ENCODE results near the gene SLC35F6. TPM values are rescaled to one million over a fixed set of nuclear protein-coding genes. Genes with fewer than 3 reads are reported as not detected.

Gene SLC35F6
- total and polyA plus RNA-seq, 2 experiments from 2014 or later, result 37.1 to 46.9 TPM

GRCh38 chr2:26784570-26785234 lies 20.6 kb downstream of the SLC35F6 start:
- H3K9ac ChIP-seq, result peak overlapping the region; percentile 80
- H3K9me2 ChIP-seq (ENCODE audit: insufficient read depth), result no peaks in the 10 kb centered on the region
- no peak for TF ChIP-seq EZH2phosphoT487 (IDR thresholded peaks at IDR 0.05; ENCODE audit: insufficient read depth, low read depth)
- TF ChIP-seq EZH2 (IDR thresholded peaks at IDR 0.05; ENCODE audit: insufficient read depth, poor library complexity, severe bottlenecking), result no peak
- no peak for DNase-seq
- peak overlapping the region; percentile 77 for H3K4me3 ChIP-seq
- no peaks in the 10 kb centered on the region for H4K20me1 ChIP-seq (ENCODE audit: insufficient read depth)
- 0 out of 2 replicates have a peak, but pooled peaks cover 7% of the 10 kb centered on the region for H3F3A ChIP-seq (ENCODE audit: insufficient read depth)
- no peaks in the 10 kb centered on the region for H3K27me3 ChIP-seq (replicated peaks; ENCODE audit: insufficient read depth)
- 0 out of 2 replicates have a peak, but pooled peaks cover 3% of the 10 kb centered on the region for H3K4me1 ChIP-seq (ENCODE audit: insufficient read depth)
- 90 to 91% methylated on average over 19 of the region's 19 CpGs for WGBS, 2 experiments (ENCODE audit: low coverage in 1 of 2, low lambda C conversion rate in 2 of 2, missing lambda C conversion rate in 2 of 2)
- H3K79me2 ChIP-seq (ENCODE audit: insufficient read depth), result peaks cover 33% of the 10 kb centered on the region
- H3K9me3 ChIP-seq (ENCODE audit: low read depth), result no peaks in the 10 kb centered on the region
- H3K27ac ChIP-seq, result peak overlapping the region; percentile 72
- H3K4me2 ChIP-seq (ENCODE audit: unreplicated experiment), result peak overlapping the region; percentile 89
- in situ Hi-C loops (cut with MboI), result no loop called here
- peak overlapping the region; percentile 87; the same call in 1 of the 2 replicates for H2AFZ ChIP-seq
- H3K36me3 ChIP-seq (ENCODE audit: low read depth), result peaks cover 15% of the 10 kb centered on the region; the same call in 1 of the 2 replicates

GRCh38 chr2:26785431-26786206 lies 21.5 kb downstream of the SLC35F6 start, which contains the start of gene CENPA:
Gene CENPA, plus strand, starts transcription at chr2:26786056. Its CDS starts 141 bp downstream, at chr2:26786197.
- no peaks in the 10 kb centered on the region for H3K9me2 ChIP-seq (ENCODE audit: insufficient read depth)
- H3K4me2 ChIP-seq (ENCODE audit: unreplicated experiment), result peak within 1 kb of the TSS; percentile 89
- DNase-seq, result peak; percentile 99
- no peaks in the 10 kb centered on the region for H3K27me3 ChIP-seq (replicated peaks; ENCODE audit: insufficient read depth)
- H3K4me1 ChIP-seq (ENCODE audit: insufficient read depth), result 0 out of 2 replicates have a peak, but pooled peaks cover 3% of the 10 kb centered on the region
- H3K27ac ChIP-seq, result peak within 1 kb of the TSS; percentile 72
- no peaks in the 10 kb centered on the region for H4K20me1 ChIP-seq (ENCODE audit: insufficient read depth)
- peak within 1 kb of the TSS; percentile 80 for H3K9ac ChIP-seq
- H2AFZ ChIP-seq, result peak within 1 kb of the TSS; percentile 87
- TF ChIP-seq EZH2 (IDR thresholded peaks at IDR 0.05; ENCODE audit: insufficient read depth, poor library complexity, severe bottlenecking), result no peak
- TF ChIP-seq EZH2phosphoT487 (IDR thresholded peaks at IDR 0.05; ENCODE audit: insufficient read depth, low read depth), result no peak
- H3K79me2 ChIP-seq (ENCODE audit: insufficient read depth), result peaks cover 42% of the 10 kb centered on the region
- 0 out of 2 replicates have a peak, but pooled peaks cover 6% of the 10 kb centered on the region for H3K36me3 ChIP-seq (ENCODE audit: low read depth)
- in situ Hi-C loops (cut with MboI), result no loop called here
- H3F3A ChIP-seq (ENCODE audit: insufficient read depth), result 0 out of 2 replicates have a peak, but pooled peaks cover 7% of the 10 kb centered on the region
- peak within 1 kb of the TSS; percentile 83 for H3K4me3 ChIP-seq
- WGBS, 2 experiments (ENCODE audit: low coverage in 1 of 2, low lambda C conversion rate in 2 of 2, missing lambda C conversion rate in 2 of 2), result 1% methylated on average over 47 to 52 of the region's 55 CpGs
- H3K9me3 ChIP-seq (ENCODE audit: low read depth), result no peaks in the 10 kb centered on the region

GRCh38 chr2:26786207-26787028 lies 22.3 kb downstream of the SLC35F6 start:
- TF ChIP-seq EZH2phosphoT487 (IDR thresholded peaks at IDR 0.05; ENCODE audit: insufficient read depth, low read depth), result no peak
- TF ChIP-seq EZH2 (IDR thresholded peaks at IDR 0.05; ENCODE audit: insufficient read depth, poor library complexity, severe bottlenecking), result no peak
- H3K36me3 ChIP-seq (ENCODE audit: low read depth), result peaks cover 3% of the 10 kb centered on the region; the same call in 1 of the 2 replicates
- no peak overlapping the region; the same call in 1 of the 2 replicates for H3K27ac ChIP-seq
- peak overlapping the region; percentile 76 for H3K4me2 ChIP-seq (ENCODE audit: unreplicated experiment)
- H3K4me1 ChIP-seq (ENCODE audit: insufficient read depth), result 0 out of 2 replicates have a peak, but pooled peaks cover 3% of the 10 kb centered on the region
- peak overlapping the region; percentile 82 for H2AFZ ChIP-seq
- 0 out of 2 replicates have a peak, but pooled peaks cover 7% of the 10 kb centered on the region for H3F3A ChIP-seq (ENCODE audit: insufficient read depth)
- WGBS, 2 experiments (ENCODE audit: low coverage in 1 of 2, low lambda C conversion rate in 2 of 2, missing lambda C conversion rate in 2 of 2), result 3 to 5% methylated on average over 34 to 41 of the region's 55 CpGs
- DNase-seq, result peak; percentile 53
- H3K9me3 ChIP-seq (ENCODE audit: low read depth), result no peaks in the 10 kb centered on the region
- H3K9me2 ChIP-seq (ENCODE audit: insufficient read depth), result no peaks in the 10 kb centered on the region
- no peaks in the 10 kb centered on the region for H4K20me1 ChIP-seq (ENCODE audit: insufficient read depth)
- peak overlapping the region; percentile 79 for H3K9ac ChIP-seq
- in situ Hi-C loops (cut with MboI), result no loop called here
- peaks cover 50% of the 10 kb centered on the region for H3K79me2 ChIP-seq (ENCODE audit: insufficient read depth)
- H3K27me3 ChIP-seq (replicated peaks; ENCODE audit: insufficient read depth), result no peaks in the 10 kb centered on the region
- H3K4me3 ChIP-seq, result peak overlapping the region; percentile 83
